GM23338 (cell line): ENCODE measurements around the gene FOXP4. TPM values are rescaled to one million over a fixed set of nuclear protein-coding genes. Genes with fewer than 3 reads are reported as not detected.
A peak's percentile ranks its signal among the peaks of the same experiment; 100 is the strongest.

Experiments
- ATAC-seq: fragments of 200-7000 bp; cut with Tn5 transposase; 3 replicates; pipeline ENCODE4 v1.9.1; 2020
- DNase-seq: peaks from one replicate; pipeline ENCODE4 v3.0.0-alpha.2; 2015; ENCODE audit warnings: low spot score
- H2AFZ ChIP-seq: fragments of 200-600 bp; sonication (generic); 2 replicates; pipeline ENCODE4 v1.8.0; 2016; ENCODE audit warnings: antibody characterized with exemption, mild to moderate bottlenecking, moderate library complexity
- H3F3A ChIP-seq: fragments of 200-600 bp; sonication (generic); replicated peaks from 2 replicates; pipeline ENCODE4 v1.8.0; 2017; ENCODE audit warnings: antibody characterized with exemption, mixed run types, low read depth
- H3K27ac ChIP-seq: fragments of 200-600 bp; sonication (generic); 2 replicates; pipeline ENCODE4 v1.6.1; 2016; ENCODE audit warnings: low read depth
- H3K27me3 ChIP-seq: fragments of 200-600 bp; sonication (generic); 2 replicates; pipeline ENCODE4 v1.8.0; 2016; ENCODE audit warnings: mild to moderate bottlenecking, mixed run types, moderate library complexity; ENCODE audit not compliant: insufficient read depth
- H3K36me3 ChIP-seq: fragments of 200-600 bp; sonication (generic); 2 replicates; pipeline ENCODE4 v1.8.0; 2016; ENCODE audit warnings: mild to moderate bottlenecking; ENCODE audit not compliant: insufficient read depth
- H3K4me1 ChIP-seq: fragments of 200-600 bp; sonication (generic); 2 replicates; pipeline ENCODE4 v1.8.0; 2016; ENCODE audit warnings: mild to moderate bottlenecking, moderate library complexity; ENCODE audit not compliant: insufficient read depth
- H3K4me2 ChIP-seq: fragments of 200-600 bp; sonication (generic); 2 replicates; pipeline ENCODE4 v1.7.1; 2017; ENCODE audit warnings: mixed run types
- H3K4me3 ChIP-seq: fragments of 200-600 bp; sonication (generic); 2 replicates; pipeline ENCODE4 v1.6.1; 2016; ENCODE audit warnings: mixed run types
- H3K79me2 ChIP-seq: fragments of 200-600 bp; sonication (generic); replicated peaks from 2 replicates; pipeline ENCODE4 v1.8.0; 2017; ENCODE audit warnings: mild to moderate bottlenecking; ENCODE audit not compliant: insufficient read depth
- H3K9me2 ChIP-seq: fragments of 200-600 bp; sonication (generic); 2 replicates; pipeline ENCODE4 v1.8.0; 2017; ENCODE audit not compliant: insufficient read depth
- H4K20me1 ChIP-seq: fragments of 200-600 bp; sonication (generic); replicated peaks from 2 replicates; pipeline ENCODE4 v1.8.0; 2017; ENCODE audit warnings: mild to moderate bottlenecking; ENCODE audit not compliant: insufficient read depth
- H3K27ac Mint-ChIP-seq: 2 replicates; pipeline ENCODE4 v1.8.0; 2020; ENCODE audit warnings: inconsistent platforms, mild to moderate bottlenecking, moderate library complexity, mixed read lengths
- H3K27me3 Mint-ChIP-seq: 3 replicates; pipeline ENCODE4 v1.8.0; 2022; ENCODE audit warnings: low read depth, mild to moderate bottlenecking, moderate library complexity, mixed read lengths, inconsistent platforms; ENCODE audit not compliant: insufficient read depth, poor library complexity
- H3K36me3 Mint-ChIP-seq: 3 replicates; pipeline ENCODE4 v1.8.0; 2021; ENCODE audit warnings: low read depth, mild to moderate bottlenecking, inconsistent platforms, moderate library complexity, mixed read lengths
- H3K4me1 Mint-ChIP-seq: 3 replicates; pipeline ENCODE4 v1.8.0; 2020; ENCODE audit warnings: mild to moderate bottlenecking, inconsistent platforms, mixed read lengths
- H3K4me3 Mint-ChIP-seq: 3 replicates; pipeline ENCODE4 v1.8.0; 2021; ENCODE audit warnings: moderate library complexity, mild to moderate bottlenecking, inconsistent platforms, mixed read lengths
- H3K9me3 Mint-ChIP-seq: 3 replicates; pipeline ENCODE4 v1.8.0; 2020; ENCODE audit warnings: moderate library complexity, mild to moderate bottlenecking, inconsistent platforms, mixed read lengths
- CREB1 ChIP-seq: fragments of 250-450 bp; sonication (Bioruptor Pico); IDR thresholded peaks from 2 replicates; pipeline ENCODE4 v1.5.0; 2020; ENCODE audit warnings: low read depth, mild to moderate bottlenecking, moderate library complexity
- CTCF ChIP-seq, 2 experiments: fragments of 200-600 bp in 1 of 2; sonication (generic) in 1 of 2; conservative IDR thresholded peaks; 2 replicates each; pipeline versions ENCODE4 v1.5.1 to v1.6.1; 2016 to 2017; ENCODE audit warnings: antibody characterized with exemption in 2 of 2, low read depth in 2 of 2, mild to moderate bottlenecking in 2 of 2, moderate library complexity in 1 of 2
- EZH2phosphoT487 ChIP-seq: fragments of 200-600 bp; sonication (generic); IDR thresholded peaks from one replicate; pipeline ENCODE4 v1.8.1; 2018; ENCODE audit warnings: antibody characterized with exemption; ENCODE audit not compliant: unreplicated experiment
- POLR2AphosphoS5 ChIP-seq: IDR thresholded peaks from 2 replicates; pipeline ENCODE4 v1.6.1; 2016; ENCODE audit warnings: antibody characterized with exemption, low read depth
- REST ChIP-seq: IDR thresholded peaks from one replicate; pipeline ENCODE4 v1.6.1; 2018; ENCODE audit warnings: antibody characterized with exemption; ENCODE audit not compliant: unreplicated experiment
- STAT1 ChIP-seq: IDR thresholded peaks from one replicate; pipeline ENCODE4 v1.6.1; 2016; ENCODE audit warnings: antibody characterized with exemption; ENCODE audit not compliant: unreplicated experiment
- ZNF114 ChIP-seq: fragments of 250-450 bp; sonication (Bioruptor Pico); IDR thresholded peaks from 2 replicates; pipeline ENCODE4 v1.5.0; 2020; ENCODE audit warnings: mild to moderate bottlenecking, moderate library complexity
- ZNF331 ChIP-seq: fragments of 250-450 bp; sonication (Bioruptor Pico); IDR thresholded peaks from 2 replicates; pipeline ENCODE4 v1.5.0; 2020; ENCODE audit warnings: low read depth, mild to moderate bottlenecking, moderate library complexity
- ZNF462 ChIP-seq: fragments of 250-450 bp; sonication (Bioruptor Pico); IDR thresholded peaks from 2 replicates; pipeline ENCODE4 v1.5.0; 2020; ENCODE audit warnings: mild to moderate bottlenecking, moderate library complexity
- polyA plus RNA-seq: library from polyadenylated mRNA; unstranded; fragments of >200 nt; fragmentation: Nextera tagmentation; extraction: Ambion mirVana; gene quantifications from 2 replicates; pipeline ENCODE4 v1.2.1, GENCODE V29; 2016
- total RNA-seq: library from RNA; depleted of rRNA; stranded (reverse); fragments of >200 nt; shearing (Covaris generic); gene quantifications from 2 replicates; pipeline ENCODE4 v1.2.3, GENCODE V29; 2014
- TF ChIP-seq, protein P1 (sequence below): IDR thresholded peaks from 2 replicates; pipeline ENCODE4 v1.6.1; 2016; ENCODE audit warnings: antibody characterized with exemption

The FOXP4 gene
- total and polyA plus RNA-seq, 2 experiments from 2014 or later: 5.1 to 13.5 TPM

DNA sequence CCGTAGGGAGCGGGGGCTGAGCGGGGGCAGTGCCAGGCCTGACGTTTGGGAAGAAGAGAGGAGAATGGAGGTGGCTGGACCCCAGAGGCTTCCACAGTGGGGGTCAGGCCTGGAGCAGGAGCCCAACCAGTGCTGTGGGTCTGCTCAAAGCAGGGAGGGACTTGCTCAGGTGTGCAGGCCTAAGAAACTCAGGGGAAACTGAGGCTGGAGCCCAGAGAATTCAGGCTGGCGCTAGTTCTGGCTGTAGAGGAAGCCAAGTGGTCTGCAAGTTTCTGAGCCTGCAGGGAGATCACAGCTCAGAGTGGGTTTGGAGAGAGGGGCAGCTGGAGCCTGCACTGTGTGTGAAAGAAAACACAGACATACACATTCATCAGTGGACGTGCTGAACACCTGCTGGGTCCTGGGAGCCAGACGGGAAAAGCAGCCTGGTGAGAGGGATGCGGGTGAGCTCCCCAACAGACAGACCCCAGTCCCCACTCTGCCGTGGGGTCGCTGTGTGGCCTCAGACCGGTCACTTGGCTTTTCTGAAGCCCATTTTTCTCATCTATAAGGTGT is 17.7 kb upstream of the FOXP4 start:
- DNase-seq: no peak
- no peak overlapping the region for H3K4me3 ChIP-seq
- H3K27me3 Mint-ChIP-seq: peaks cover 12% of the 10 kb centered on the region
- no peaks in the 10 kb centered on the region for H3K9me3 Mint-ChIP-seq
- no peaks in the 10 kb centered on the region for H3K36me3 ChIP-seq
- peak overlapping the region; percentile 55; the same call in 1 of the 2 replicates for H3K4me2 ChIP-seq
- H4K20me1 ChIP-seq: no peaks in the 10 kb centered on the region
- no peak overlapping the region for H3K27ac Mint-ChIP-seq
- H3K36me3 Mint-ChIP-seq: no peaks in the 10 kb centered on the region
- H3F3A ChIP-seq: 0 out of 2 replicates have a peak, but pooled peaks cover 3% of the 10 kb centered on the region
- TF ChIP-seq POLR2AphosphoS5 (no peak), ZNF331 (no peak), CTCF (conservative IDR thresholded peaks at IDR 0.05; ENCODE audit: low read depth in 2 of 2) (no peak), CREB1 (CRISPR knock-in tag) (no peak), REST (no peak), ZNF462 (CRISPR knock-in tag) (no peak), ZNF114 (no peak), STAT1 (no peak), EZH2phosphoT487 (no peak)
- TF ChIP-seq, protein P1, sequence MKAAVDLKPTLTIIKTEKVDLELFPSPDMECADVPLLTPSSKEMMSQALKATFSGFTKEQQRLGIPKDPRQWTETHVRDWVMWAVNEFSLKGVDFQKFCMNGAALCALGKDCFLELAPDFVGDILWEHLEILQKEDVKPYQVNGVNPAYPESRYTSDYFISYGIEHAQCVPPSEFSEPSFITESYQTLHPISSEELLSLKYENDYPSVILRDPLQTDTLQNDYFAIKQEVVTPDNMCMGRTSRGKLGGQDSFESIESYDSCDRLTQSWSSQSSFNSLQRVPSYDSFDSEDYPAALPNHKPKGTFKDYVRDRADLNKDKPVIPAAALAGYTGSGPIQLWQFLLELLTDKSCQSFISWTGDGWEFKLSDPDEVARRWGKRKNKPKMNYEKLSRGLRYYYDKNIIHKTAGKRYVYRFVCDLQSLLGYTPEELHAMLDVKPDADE: no peak
- H2AFZ ChIP-seq: peak overlapping the region; percentile 80
- peaks cover 35% of the 10 kb centered on the region for H3K4me1 Mint-ChIP-seq
- no peaks in the 10 kb centered on the region for H3K79me2 ChIP-seq
- no peak overlapping the region for H3K4me3 Mint-ChIP-seq
- no peak for ATAC-seq
- peaks cover 19% of the 10 kb centered on the region for H3K27me3 ChIP-seq
- H3K27ac ChIP-seq: no peak overlapping the region
- no peaks in the 10 kb centered on the region for H3K9me2 ChIP-seq
- peaks cover 27% of the 10 kb centered on the region for H3K4me1 ChIP-seq
